RWPE2 (cell line): ENCODE results near the gene SYDE1.

Experiments used
- ATAC-seq: fragments of 200-7000 bp; cut with Tn5 transposase; 3 replicates; pipeline ENCODE4 v1.9.1; 2021; ENCODE audit warnings: low read depth
- DNase-seq: peaks from one replicate; pipeline ENCODE4 v3.0.0-alpha.2; 2020; ENCODE audit warnings: low spot score
- H3K27ac ChIP-seq: fragments of 450-650 bp; 2 replicates; pipeline ENCODE4 v1.5.1; 2017; ENCODE audit warnings: mild to moderate bottlenecking; ENCODE audit not compliant: poor library complexity, severe bottlenecking
- H3K27me3 ChIP-seq: fragments of 250-450 bp; sonication (Bioruptor Pico); 2 replicates; pipeline ENCODE4 v1.5.1; 2021; ENCODE audit warnings: mild to moderate bottlenecking, moderate library complexity; ENCODE audit not compliant: insufficient read depth, poor library complexity, severe bottlenecking
- H3K36me3 ChIP-seq: fragments of 250-450 bp; sonication (Bioruptor Pico); 2 replicates; pipeline ENCODE4 v1.5.1; 2020; ENCODE audit warnings: low read depth, mild to moderate bottlenecking, moderate library complexity
- H3K4me1 ChIP-seq: fragments of 250-450 bp; sonication (Bioruptor Pico); 2 replicates; pipeline ENCODE4 v1.5.1; 2021; ENCODE audit warnings: mild to moderate bottlenecking, moderate library complexity; ENCODE audit not compliant: insufficient read depth, poor library complexity, severe bottlenecking
- H3K4me3 ChIP-seq: fragments of 250-450 bp; sonication (Bioruptor Pico); 2 replicates; pipeline ENCODE4 v1.5.1; 2021; ENCODE audit warnings: mild to moderate bottlenecking, moderate library complexity; ENCODE audit not compliant: severe bottlenecking
- H3K9me3 ChIP-seq: fragments of 250-450 bp; sonication (Bioruptor Pico); 2 replicates; pipeline ENCODE4 v1.5.1; 2021; ENCODE audit warnings: mild to moderate bottlenecking, moderate library complexity; ENCODE audit not compliant: severe bottlenecking
- CTCF ChIP-seq: fragments of 450-650 bp; IDR thresholded peaks from one replicate; pipeline ENCODE4 v1.5.1; 2017; ENCODE audit warnings: mild to moderate bottlenecking, moderate library complexity; ENCODE audit not compliant: poor library complexity, severe bottlenecking

SYDE1 gene

GRCh38 chr19:15108845-15109767 lies 1.9 kb downstream of the SYDE1 start:
- no peaks in the 10 kb centered on the region for H3K27me3 ChIP-seq
- TF ChIP-seq CTCF, result no peak

GRCh38 chr19:15109768-15110417 lies 2.7 kb downstream of the SYDE1 start:
- H3K4me1 ChIP-seq, result no peaks in the 10 kb centered on the region
- no peak for ATAC-seq
- H3K27me3 ChIP-seq, result no peaks in the 10 kb centered on the region
- peaks cover 43% of the 10 kb centered on the region for H3K36me3 ChIP-seq
- TF ChIP-seq CTCF, result no peak
- no peak overlapping the region for H3K27ac ChIP-seq
- DNase-seq, result no peak
- no peaks in the 10 kb centered on the region for H3K9me3 ChIP-seq
- no peak overlapping the region for H3K4me3 ChIP-seq

More at GRCh38 chr19:15108845-15109767, 1.9 kb downstream of the SYDE1 start:
- Histone ChIP-seq H3K4me3 (no peak overlapping the region), H3K36me3 (peaks cover 37% of the 10 kb centered on the region), H3K9me3 (peaks cover 3% of the 10 kb centered on the region), H3K27ac (peak overlapping the region; percentile 78), H3K4me1 (no peaks in the 10 kb centered on the region)
- no peak for DNase-seq
- ATAC-seq, result no peak

- ATAC-seq (no peak), DNase-seq (no peak)
- Histone ChIP-seq H3K36me3 (peaks cover 48% of the 10 kb centered on the region), H3K27me3 (no peaks in the 10 kb centered on the region), H3K27ac (no peak overlapping the region), H3K9me3 (no peaks in the 10 kb centered on the region), H3K4me3 (no peak overlapping the region), H3K4me1 (no peaks in the 10 kb centered on the region)
- no peak for TF ChIP-seq CTCF
Measured at GRCh38 chr19:15110418-15110815, 3.2 kb downstream of the SYDE1 start.

- peaks cover 61% of the 10 kb centered on the region for H3K36me3 ChIP-seq
- ATAC-seq, result no peak
- DNase-seq, result no peak
Measured at GRCh38 chr19:15111758-15112157, 4.6 kb downstream of the SYDE1 start.

More at GRCh38 chr19:15111758-15112157, 4.6 kb downstream of the SYDE1 start:
- Histone ChIP-seq H3K4me3 (no peak overlapping the region), H3K27me3 (no peaks in the 10 kb centered on the region), H3K27ac (no peak overlapping the region), H3K4me1 (no peaks in the 10 kb centered on the region), H3K9me3 (no peaks in the 10 kb centered on the region)
- TF ChIP-seq CTCF, result no peak
